ENCODE data around the gene SPO11.
A peak's percentile ranks its signal among the peaks of the same experiment; 100 is the strongest.

SPO11 gene

DNA sequence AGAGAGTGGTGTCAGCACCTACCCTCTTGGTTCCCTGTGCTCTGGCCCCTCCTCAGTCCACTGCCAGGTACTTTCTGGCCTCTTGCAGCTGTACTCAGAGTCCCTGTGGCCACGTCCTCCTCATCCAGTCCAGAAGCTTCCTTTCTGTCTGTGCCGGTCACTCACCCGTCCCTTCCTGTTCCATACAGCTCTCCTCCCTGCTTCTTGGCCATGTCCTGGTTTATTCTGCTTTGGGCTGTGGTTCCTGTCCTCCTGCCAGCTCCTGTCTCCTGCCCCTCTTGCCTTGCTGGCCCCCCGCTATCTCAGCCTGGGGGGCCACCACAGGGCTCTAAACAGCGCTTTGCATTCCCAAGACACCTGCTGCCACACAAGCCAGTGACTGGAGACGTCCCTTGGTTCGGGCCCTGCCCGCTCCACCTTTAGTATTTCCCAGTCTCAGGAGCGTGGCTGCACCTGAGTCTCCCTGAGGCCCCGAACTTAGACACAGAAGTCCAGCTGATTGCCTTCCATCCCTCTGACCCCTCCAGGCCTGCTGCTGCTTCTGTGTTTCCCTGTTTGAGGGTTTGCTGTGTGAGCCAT lies 46.1 kb downstream of the SPO11 start:
- DNase-seq (ENCODE audit: low read depth, low spot score): no peak

GRCh38 chr20:57377350-57377749 lies 47.7 kb downstream of the SPO11 start:
- DNase-seq (ENCODE audit: low read depth, low spot score): no peak

DNA sequence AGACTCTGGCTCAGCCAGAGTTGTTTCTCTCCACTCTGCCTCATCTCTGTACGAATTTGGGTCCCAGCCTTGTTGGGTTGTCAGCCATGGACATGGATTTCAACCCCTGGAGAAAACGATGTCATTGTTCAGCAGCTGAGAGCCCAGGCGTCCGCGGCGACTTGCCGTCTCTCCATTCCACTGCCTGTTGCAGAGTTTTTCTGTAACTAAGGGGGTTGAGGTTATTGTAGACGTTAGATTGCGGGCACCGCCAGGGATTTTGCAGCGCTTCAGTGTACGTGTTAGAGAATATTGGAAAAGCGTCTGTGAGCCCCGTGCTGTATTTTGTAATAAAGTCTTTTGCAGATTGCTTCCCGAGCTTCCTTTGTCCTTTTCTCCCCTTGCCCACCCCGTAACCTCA lies 48.5 kb downstream of the SPO11 start:
- DNase-seq (ENCODE audit: low read depth, low spot score): no peak

DNA sequence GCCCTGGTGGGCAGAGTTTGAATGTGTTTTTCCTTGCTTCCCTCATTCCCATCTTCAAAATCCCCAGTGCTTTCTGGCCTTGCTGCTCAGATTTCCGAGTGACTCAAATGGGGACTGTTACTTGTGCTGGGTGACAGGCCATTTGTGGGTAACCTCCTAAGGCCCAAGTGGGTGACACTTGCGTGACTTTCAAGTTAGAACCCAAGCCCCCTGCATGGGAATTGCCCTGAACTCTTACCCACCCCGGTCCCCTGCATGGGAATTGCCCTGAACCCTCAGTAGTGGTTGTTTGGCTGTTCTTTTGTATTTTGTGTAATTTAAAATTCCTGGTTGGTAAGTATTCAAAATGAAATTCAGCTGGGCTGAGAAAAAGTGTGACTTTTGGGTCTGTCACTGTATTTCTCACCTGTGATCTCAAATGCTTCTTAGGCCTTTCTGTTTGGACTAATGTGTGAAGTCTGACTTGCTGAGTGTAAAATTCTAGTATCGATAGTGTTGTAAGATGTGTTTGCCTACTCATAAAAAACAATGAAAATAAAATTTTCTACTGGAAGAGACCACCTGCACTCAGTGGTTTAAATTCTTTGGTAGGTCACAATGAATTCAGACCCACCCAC lies 49.2 kb downstream of the SPO11 start:
- DNase-seq (ENCODE audit: low read depth, low spot score): no peak

GRCh38 chr20:57379263-57379647 lies 49.7 kb downstream of the SPO11 start:
- DNase-seq (ENCODE audit: low read depth, low spot score): no peak

DNA sequence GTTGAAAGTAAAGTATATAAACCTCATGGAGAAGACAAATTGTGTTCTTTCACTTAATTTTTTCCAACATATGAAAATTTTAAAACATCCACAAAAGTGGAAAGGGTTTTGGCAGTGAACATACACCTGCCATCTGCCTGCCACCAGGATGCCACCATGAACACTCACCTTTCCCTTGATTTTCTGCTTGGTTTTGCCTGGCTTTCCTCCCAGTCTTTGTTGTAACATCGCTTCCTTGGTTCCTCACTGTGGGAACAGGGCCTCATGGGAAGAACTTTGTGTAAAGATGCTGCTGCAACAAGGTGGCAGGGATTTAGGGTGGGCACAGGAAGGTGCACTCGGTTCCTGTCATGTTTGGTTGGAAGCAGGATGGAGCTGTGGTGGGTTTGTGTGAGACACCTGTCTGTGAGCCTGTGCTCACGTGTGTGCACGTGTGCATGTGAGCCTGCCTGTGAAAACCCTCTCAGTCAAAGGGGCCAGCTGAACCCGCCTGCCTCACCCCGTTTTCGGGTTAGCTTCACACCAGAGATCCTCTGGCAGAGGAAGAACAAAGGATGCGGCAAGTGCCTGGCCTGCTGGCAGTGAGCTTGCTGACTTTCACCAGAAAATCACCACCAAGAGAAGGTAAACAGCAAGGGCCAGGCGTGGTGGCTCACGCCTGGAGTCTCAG lies 50.6 kb downstream of the SPO11 start:
- no peak for DNase-seq (ENCODE audit: low read depth, low spot score)

GRCh38 chr20:57381596-57382503 lies 52.2 kb downstream of the SPO11 start:
- no peak for DNase-seq (ENCODE audit: low read depth, low spot score)

DNA sequence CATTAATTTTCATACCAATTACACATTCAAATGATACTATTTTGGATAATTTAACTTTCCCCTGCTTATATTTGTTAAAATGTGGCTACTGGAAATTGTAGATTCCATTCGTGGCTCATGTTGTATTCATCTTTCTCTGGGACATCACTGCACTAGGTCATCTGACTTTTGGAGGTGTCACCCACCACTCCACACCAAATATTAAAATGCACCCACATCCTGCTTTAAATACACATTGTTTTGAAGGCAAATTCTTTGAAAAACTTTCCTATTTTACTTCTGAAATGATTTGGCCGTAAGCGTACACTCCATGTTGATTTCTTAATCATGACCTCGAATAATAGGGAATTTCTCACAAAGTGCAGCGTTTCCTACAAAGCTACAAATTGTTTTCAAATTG lies 52.9 kb downstream of the SPO11 start:
- no peak for DNase-seq (ENCODE audit: low read depth, low spot score)

DNA sequence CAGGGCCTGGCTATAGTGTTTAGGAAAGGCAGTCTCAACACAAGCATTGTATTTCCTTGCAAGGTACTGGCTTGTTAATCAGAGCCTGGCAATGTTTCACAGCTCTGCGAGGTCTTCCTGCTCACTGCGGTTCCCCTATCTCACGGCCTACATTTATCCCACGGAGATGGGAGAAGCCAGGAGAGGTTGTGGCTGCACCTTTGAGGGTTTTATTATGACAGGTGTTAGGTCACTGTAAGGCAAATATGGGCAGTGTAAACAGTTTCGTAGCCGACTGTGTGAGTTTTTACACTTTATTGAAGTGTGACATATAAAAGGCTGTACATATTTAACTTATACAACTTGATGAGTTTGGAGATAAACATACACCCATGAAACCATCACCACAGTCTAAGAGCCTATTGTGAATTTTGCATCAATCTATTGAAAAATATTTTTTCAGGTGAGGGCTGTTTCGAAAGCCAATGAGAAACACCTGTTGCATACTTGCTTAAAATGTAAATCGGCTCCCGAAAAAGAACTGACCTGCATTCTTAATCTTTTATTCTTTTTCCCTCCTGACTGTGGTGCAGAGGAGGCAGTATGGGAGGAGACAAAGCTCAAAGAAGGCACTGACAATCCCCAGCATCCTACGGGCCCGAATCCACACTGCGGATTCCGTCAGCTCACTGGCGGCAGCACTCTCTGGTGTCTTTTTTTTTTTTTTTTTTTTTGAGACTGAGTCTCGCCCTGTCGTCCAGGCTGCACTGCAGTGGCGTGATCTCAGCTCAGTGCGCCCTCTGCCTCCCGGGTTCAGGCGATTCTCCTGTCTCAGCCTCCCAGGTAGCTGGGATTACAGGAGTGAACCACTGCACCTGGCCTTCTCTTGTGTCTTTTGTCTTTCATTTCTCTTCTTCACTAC lies 54.1 kb downstream of the SPO11 start:
- DNase-seq (ENCODE audit: low read depth, low spot score): no peak

- no peak for DNase-seq (ENCODE audit: low read depth, low spot score)
Observed at GRCh38 chr20:57384486-57384885, 54.9 kb downstream of the SPO11 start.

GRCh38 chr20:57384953-57385761 lies 55.6 kb downstream of the SPO11 start:
- DNase-seq (ENCODE audit: low read depth, low spot score): no peak

DNA sequence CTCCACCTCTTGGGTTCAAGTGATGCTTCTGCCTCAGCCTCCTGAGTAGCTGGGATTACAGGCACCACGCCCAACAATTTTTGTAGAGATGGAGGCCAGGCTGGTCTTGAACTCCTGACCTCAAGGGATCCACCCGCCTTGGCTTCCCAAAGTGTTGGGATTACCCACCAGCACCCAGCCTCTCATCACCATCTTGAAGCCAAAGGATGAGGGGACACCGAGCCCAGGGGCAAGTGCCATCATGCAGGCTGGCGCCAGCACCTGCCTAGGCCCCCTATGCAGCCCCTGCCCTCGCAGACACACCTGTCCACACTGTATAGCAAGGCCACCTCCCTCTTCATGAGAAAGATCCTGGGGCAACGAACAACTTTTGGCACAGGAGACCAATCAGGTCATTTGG lies 56.3 kb downstream of the SPO11 start:
- no peak for DNase-seq (ENCODE audit: low read depth, low spot score)

GRCh38 chr20:57386762-57387161 lies 57.2 kb downstream of the SPO11 start:
- DNase-seq (ENCODE audit: low read depth, low spot score): no peak

DNA sequence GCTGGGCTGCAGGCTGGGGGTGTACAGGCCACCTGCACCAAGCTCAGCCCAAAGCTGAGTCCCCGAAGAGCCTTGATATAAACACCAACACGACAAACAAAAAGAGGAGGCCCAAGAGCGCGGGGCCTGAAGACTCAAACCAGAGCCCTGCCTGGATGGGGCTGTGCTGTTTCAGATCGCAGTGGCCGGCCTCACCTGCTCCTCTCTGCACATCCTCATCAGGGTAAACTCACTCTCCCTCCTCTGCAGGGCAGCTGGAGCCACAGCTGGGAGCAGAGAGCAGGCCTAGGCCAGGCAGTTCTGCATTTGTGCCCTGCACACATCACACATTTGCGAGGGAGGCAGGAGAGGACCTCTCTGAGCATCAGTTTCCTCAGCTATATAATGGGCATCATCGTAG lies 57.9 kb downstream of the SPO11 start:
- no peak for DNase-seq (ENCODE audit: low read depth, low spot score)

DNA sequence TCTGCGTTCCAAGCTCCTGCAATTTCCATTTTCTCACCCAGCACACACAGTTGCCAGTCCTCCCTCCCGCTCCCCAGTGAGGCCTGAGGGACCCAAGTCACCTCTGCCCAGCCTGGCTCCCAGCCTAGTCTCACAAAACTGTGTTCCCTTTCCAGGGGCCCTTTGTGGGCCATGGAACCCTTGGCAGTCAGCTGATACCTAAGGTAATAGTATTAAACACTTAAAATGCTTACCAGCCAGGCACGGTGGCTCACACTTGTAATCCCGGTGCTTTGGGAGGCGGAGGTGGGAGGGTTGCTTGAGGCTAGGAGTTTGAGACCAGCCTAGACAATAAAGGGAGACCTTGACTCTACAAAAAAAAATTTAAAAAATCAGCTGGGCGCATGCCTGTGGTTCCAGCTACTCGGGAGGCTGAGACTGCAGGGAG lies 58.4 kb downstream of the SPO11 start:
- DNase-seq (ENCODE audit: low read depth, low spot score): no peak

DNA sequence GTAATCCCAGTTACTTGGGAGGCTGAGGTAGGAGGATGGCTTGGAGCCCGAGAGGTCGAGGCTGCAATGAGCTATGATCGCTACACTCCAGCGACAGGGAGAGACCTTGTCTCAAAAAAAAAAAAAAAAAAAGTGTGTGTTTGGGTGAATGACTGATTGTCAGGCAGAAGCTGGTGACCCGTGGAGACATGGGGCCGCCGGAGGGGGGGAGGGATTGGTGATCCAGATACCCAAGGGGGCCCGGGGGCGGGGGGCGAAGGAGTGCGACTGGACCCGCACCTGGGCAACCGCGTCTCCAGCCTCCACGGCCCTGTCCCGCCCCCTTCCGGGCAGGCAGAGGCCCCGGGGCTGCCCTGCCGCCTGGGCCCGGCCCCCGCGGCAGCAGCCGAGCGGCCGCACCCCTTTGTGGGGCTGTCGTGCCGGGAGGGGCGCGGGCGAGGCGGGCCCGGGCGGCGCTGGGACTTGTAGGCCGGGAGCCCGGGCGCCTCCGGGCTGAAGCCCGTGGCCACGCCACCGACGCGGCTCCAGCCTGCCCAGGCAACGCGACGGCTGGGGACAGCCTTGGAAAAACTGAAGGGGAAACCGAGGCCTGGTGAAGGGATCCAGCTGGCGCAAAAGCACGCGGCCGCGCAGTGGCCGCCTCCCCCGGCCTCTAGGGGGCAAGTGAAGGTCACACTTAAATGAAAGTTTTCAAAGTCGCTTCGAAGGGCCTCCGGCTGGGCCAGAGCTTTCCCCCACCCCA lies 59.5 kb downstream of the SPO11 start:
- peak; percentile 23 for DNase-seq (ENCODE audit: low read depth, low spot score)

GRCh38 chr20:57389695-57390603 lies 60.3 kb downstream of the SPO11 start:
- DNase-seq (ENCODE audit: low read depth, low spot score): no peak

- DNase-seq (ENCODE audit: low read depth, low spot score): no peak
Observed at GRCh38 chr20:57390604-57391438, 61.2 kb downstream of the SPO11 start, which contains the start of gene RBM38. TSS of gene RBM38 (plus strand) at chr20:57391396. CDS start at chr20:57391582, 186 bp downstream.

Measured in iPS DF 19.7 (cell line).